Measurements from ENCODE around the gene ILRUN. TPM values are rescaled to one million over a fixed set of nuclear protein-coding genes. Genes with fewer than 3 reads are reported as not detected.

ILRUN gene
- total and polyA plus RNA-seq, 9 of the 15 experiments (the other 6 are each of a cell fraction or from before 2014, with no cell fraction given): 24.9 to 78.9 (median 53.4) TPM

GRCh38 chr6:34671801-34672656 is 24.5 kb downstream of the ILRUN start (continued):
- no peak for TF ChIP-seq HNRNPH1 (optimal IDR thresholded peaks at IDR 0.05; ENCODE audit: low read depth, low read length)
- TF ChIP-seq CREM (IDR thresholded peaks at IDR 0.05; ENCODE audit: low read depth): peak; percentile 43
- TF ChIP-seq POLR3A (IDR thresholded peaks at IDR 0.05; ENCODE audit: borderline replicate concordance, extremely low read depth, insufficient read depth, insufficient read length): no peak
- TF ChIP-seq FOXA1 (IDR thresholded peaks at IDR 0.05; ENCODE audit: borderline replicate concordance): no peak
- TF ChIP-seq GTF2B (IDR thresholded peaks at IDR 0.05; ENCODE audit: extremely low read depth, insufficient read length): no peak
- TF ChIP-seq MCM3 (IDR thresholded peaks at IDR 0.05): no peak
- TF ChIP-seq ZNF77 (CRISPR knock-in tag; IDR thresholded peaks at IDR 0.05): no peak
- TF ChIP-seq ZNF224 (CRISPR knock-in tag; IDR thresholded peaks at IDR 0.05): no peak
- no peak for TF ChIP-seq NFIX (CRISPR knock-in tag; IDR thresholded peaks at IDR 0.05; ENCODE audit: low read depth)
- no peak for TF ChIP-seq NR0B1 (IDR thresholded peaks at IDR 0.05; ENCODE audit: partially characterized antibody)
- peak; percentile 52 to 57 for TF ChIP-seq KDM1A (IDR thresholded peaks at IDR 0.05)
- TF ChIP-seq MEIS2 (IDR thresholded peaks at IDR 0.05; ENCODE audit: partially characterized antibody): no peak
- no peak for TF ChIP-seq CHAMP1 (IDR thresholded peaks at IDR 0.05)
- TF ChIP-seq BRD4 (IDR thresholded peaks at IDR 0.05): no peak
- no peak for TF ChIP-seq SRSF7 (optimal IDR thresholded peaks at IDR 0.05; ENCODE audit: low read depth, low read length)
- TF ChIP-seq ZBTB2 (IDR thresholded peaks at IDR 0.05): no peak
- TF ChIP-seq IRF9 (tag; IDR thresholded peaks at IDR 0.05): no peak

All from K562 (cell line).